ENCODE results near the gene MCF2L2.

Gene MCF2L2

DNA sequence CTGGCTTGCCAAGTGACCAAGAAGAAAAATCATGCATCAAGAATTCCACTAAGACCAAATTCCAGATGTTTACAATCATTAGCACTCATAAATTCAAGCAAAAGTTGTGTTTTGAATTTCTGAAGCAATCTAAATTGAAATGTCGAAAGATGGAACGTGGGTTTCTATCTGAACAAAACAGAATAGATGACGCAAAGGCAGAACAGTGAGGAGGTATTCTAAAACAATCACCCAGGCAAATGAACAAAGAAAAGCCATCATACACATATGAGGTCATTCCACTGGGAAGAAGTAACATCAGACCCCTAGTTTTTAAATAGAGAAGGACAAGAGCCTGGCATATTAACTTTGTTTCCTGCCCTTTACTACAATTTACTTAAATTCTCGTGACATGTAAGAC lies 58.0 kb downstream of the MCF2L2 start:
- Histone ChIP-seq H3K9ac (no peak overlapping the region), H3K36me3 (ENCODE audit: control insufficient read depth, insufficient read depth, low read length) (no peaks in the 10 kb centered on the region), H3K9me3 (ENCODE audit: control insufficient read depth, low read length) (no peaks in the 10 kb centered on the region), H3K27me3 (ENCODE audit: control insufficient read depth, insufficient read depth, low read length) (no peaks in the 10 kb centered on the region), H3K4me1 (no peaks in the 10 kb centered on the region), H3K27ac (no peak overlapping the region), H3K79me2 (peaks cover 24% of the 10 kb centered on the region), H3K4me2 (ENCODE audit: low read length) (no peak overlapping the region), H3K4me3 (ENCODE audit: low read depth, low read length) (no peak overlapping the region), H2AFZ (no peak overlapping the region)
- TF ChIP-seq, protein P1, sequence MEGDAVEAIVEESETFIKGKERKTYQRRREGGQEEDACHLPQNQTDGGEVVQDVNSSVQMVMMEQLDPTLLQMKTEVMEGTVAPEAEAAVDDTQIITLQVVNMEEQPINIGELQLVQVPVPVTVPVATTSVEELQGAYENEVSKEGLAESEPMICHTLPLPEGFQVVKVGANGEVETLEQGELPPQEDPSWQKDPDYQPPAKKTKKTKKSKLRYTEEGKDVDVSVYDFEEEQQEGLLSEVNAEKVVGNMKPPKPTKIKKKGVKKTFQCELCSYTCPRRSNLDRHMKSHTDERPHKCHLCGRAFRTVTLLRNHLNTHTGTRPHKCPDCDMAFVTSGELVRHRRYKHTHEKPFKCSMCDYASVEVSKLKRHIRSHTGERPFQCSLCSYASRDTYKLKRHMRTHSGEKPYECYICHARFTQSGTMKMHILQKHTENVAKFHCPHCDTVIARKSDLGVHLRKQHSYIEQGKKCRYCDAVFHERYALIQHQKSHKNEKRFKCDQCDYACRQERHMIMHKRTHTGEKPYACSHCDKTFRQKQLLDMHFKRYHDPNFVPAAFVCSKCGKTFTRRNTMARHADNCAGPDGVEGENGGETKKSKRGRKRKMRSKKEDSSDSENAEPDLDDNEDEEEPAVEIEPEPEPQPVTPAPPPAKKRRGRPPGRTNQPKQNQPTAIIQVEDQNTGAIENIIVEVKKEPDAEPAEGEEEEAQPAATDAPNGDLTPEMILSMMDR (IDR thresholded peaks at IDR 0.05) = no peak

- no peak overlapping the region for H3K4me2 ChIP-seq (ENCODE audit: low read length)
- H3K9ac ChIP-seq = no peak overlapping the region
- no peaks in the 10 kb centered on the region for H3K9me3 ChIP-seq (ENCODE audit: control insufficient read depth, low read length)
- H3K27me3 ChIP-seq (ENCODE audit: control insufficient read depth, insufficient read depth, low read length) = no peaks in the 10 kb centered on the region
- no peaks in the 10 kb centered on the region for H3K4me1 ChIP-seq
- peaks cover 22% of the 10 kb centered on the region for H3K79me2 ChIP-seq
- no peak overlapping the region for H2AFZ ChIP-seq
- H3K4me3 ChIP-seq (ENCODE audit: low read depth, low read length) = no peak overlapping the region
- no peaks in the 10 kb centered on the region for H3K36me3 ChIP-seq (ENCODE audit: control insufficient read depth, insufficient read depth, low read length)
- TF ChIP-seq, protein P1 (IDR thresholded peaks at IDR 0.05) = no peak
- no peak overlapping the region for H3K27ac ChIP-seq
Observed at GRCh38 chr3:183369627-183370026, 58.8 kb downstream of the MCF2L2 start.

GRCh38 chr3:183369117-183369516 lies 59.3 kb downstream of the MCF2L2 start:
- Histone ChIP-seq H3K4me1 (no peaks in the 10 kb centered on the region), H3K4me2 (ENCODE audit: low read length) (no peak overlapping the region), H3K27ac (no peak overlapping the region), H3K9me3 (ENCODE audit: control insufficient read depth, low read length) (no peaks in the 10 kb centered on the region), H3K79me2 (peaks cover 19% of the 10 kb centered on the region), H3K9ac (no peak overlapping the region), H3K36me3 (ENCODE audit: control insufficient read depth, insufficient read depth, low read length) (no peaks in the 10 kb centered on the region), H3K4me3 (ENCODE audit: low read depth, low read length) (no peak overlapping the region), H2AFZ (no peak overlapping the region), H3K27me3 (ENCODE audit: control insufficient read depth, insufficient read depth, low read length) (no peaks in the 10 kb centered on the region)
- TF ChIP-seq, protein P1 (IDR thresholded peaks at IDR 0.05) = no peak

- no peak overlapping the region for H3K27ac ChIP-seq
- H3K9me3 ChIP-seq (ENCODE audit: control insufficient read depth, low read length) = no peaks in the 10 kb centered on the region
- H3K4me2 ChIP-seq (ENCODE audit: low read length) = no peak overlapping the region
- no peak overlapping the region for H2AFZ ChIP-seq
- no peak overlapping the region for H3K4me3 ChIP-seq (ENCODE audit: low read depth, low read length)
- TF ChIP-seq, protein P1 (IDR thresholded peaks at IDR 0.05) = no peak
- no peaks in the 10 kb centered on the region for H3K27me3 ChIP-seq (ENCODE audit: control insufficient read depth, insufficient read depth, low read length)
- H3K9ac ChIP-seq = no peak overlapping the region
- H3K36me3 ChIP-seq (ENCODE audit: control insufficient read depth, insufficient read depth, low read length) = no peaks in the 10 kb centered on the region
- H3K79me2 ChIP-seq = peaks cover 3% of the 10 kb centered on the region
- no peaks in the 10 kb centered on the region for H3K4me1 ChIP-seq
Observed at GRCh38 chr3:183360971-183361624, 67.3 kb downstream of the MCF2L2 start.

DNA sequence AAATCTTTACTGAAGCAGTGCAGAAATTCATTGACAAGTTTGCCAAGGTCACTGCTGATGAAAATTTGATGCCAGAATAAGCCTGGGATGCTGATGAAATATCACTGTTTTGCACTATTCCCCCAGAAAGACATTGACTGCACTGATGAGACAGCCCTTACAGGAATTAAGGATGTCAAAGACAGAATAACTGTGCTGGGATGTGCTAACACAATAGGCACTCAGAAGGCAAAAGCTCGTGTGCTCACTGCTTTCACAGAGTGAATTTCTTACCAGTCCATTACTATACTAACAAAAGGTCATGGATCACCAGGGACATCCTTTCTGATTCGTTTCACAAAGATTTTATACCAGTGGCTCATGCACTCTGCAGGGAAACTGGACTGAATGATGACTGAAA lies 69.4 kb downstream of the MCF2L2 start:
- TF ChIP-seq, protein P1 (IDR thresholded peaks at IDR 0.05) = no peak
- Histone ChIP-seq H3K27me3 (ENCODE audit: control insufficient read depth, insufficient read depth, low read length) (no peaks in the 10 kb centered on the region), H3K27ac (no peak overlapping the region), H3K4me3 (ENCODE audit: low read depth, low read length) (no peak overlapping the region), H3K79me2 (peaks cover 3% of the 10 kb centered on the region), H3K9me3 (ENCODE audit: control insufficient read depth, low read length) (no peaks in the 10 kb centered on the region), H3K36me3 (ENCODE audit: control insufficient read depth, insufficient read depth, low read length) (no peaks in the 10 kb centered on the region), H3K4me2 (ENCODE audit: low read length) (no peak overlapping the region), H3K4me1 (no peaks in the 10 kb centered on the region), H2AFZ (no peak overlapping the region), H3K9ac (no peak overlapping the region)
